ENCODE measurements around the gene LTBR. TPM values are rescaled to one million over a fixed set of nuclear protein-coding genes. Genes with fewer than 3 reads are reported as not detected.

LTBR gene
- total RNA-seq, 1 experiment from 2014 or later: 4.8 TPM

GRCh38 chr12:6435961-6436715 is 52.2 kb downstream of the LTBR start:
- no peak for TF ChIP-seq CTCF (conservative IDR thresholded peaks at IDR 0.05)
- Histone ChIP-seq H3K9ac (ENCODE audit: extremely low read depth, insufficient read length, low read length) (no peak overlapping the region), H3K79me2 (ENCODE audit: insufficient read depth, low read length) (no peaks in the 10 kb centered on the region), H3K56ac (ENCODE audit: insufficient read length, low read depth, low read length) (no peak overlapping the region), H3T11ph (ENCODE audit: low read length) (no peak overlapping the region), H2BK15ac (ENCODE audit: low read depth, low read length) (no peak overlapping the region), H3K27ac (ENCODE audit: insufficient read length, low read depth, low read length) (no peak overlapping the region), H4K5ac (ENCODE audit: insufficient read length, low read depth, low read length) (no peak overlapping the region), H3K79me1 (ENCODE audit: insufficient read depth, low read depth, low read length, poor library complexity, severe bottlenecking) (no peaks in the 10 kb centered on the region), H2AK5ac (ENCODE audit: insufficient read length, low read length) (no peak overlapping the region), H2BK5ac (ENCODE audit: insufficient read length, low read length) (no peak overlapping the region), H4K8ac (replicated peaks; ENCODE audit: insufficient read length, low read depth, low read length) (no peak overlapping the region), H2BK120ac (ENCODE audit: low read depth, low read length, poor library complexity, severe bottlenecking) (no peak overlapping the region), H2AFZ (ENCODE audit: low read length) (no peak overlapping the region), H4K20me1 (ENCODE audit: control insufficient read depth, insufficient read depth, insufficient read length) (no peaks in the 10 kb centered on the region), H3K27me3 (ENCODE audit: insufficient read depth, low read length) (no peaks in the 10 kb centered on the region; the same call in 1 of the 2 replicates), H3K14ac (ENCODE audit: insufficient read depth, low read length) (no peak overlapping the region), H2BK12ac (ENCODE audit: insufficient read length, low read depth, low read length) (no peak overlapping the region), H3K23me2 (ENCODE audit: insufficient read length, low read depth, low read length, poor library complexity, severe bottlenecking) (no peaks in the 10 kb centered on the region), H3K18ac (ENCODE audit: insufficient read length, low read depth, low read length) (no peak overlapping the region), H3K4ac (ENCODE audit: low read depth, low read length) (no peak overlapping the region), H3K9me3 (ENCODE audit: control insufficient read depth, low read depth, low read length) (no peaks in the 10 kb centered on the region), H3K4me1 (ENCODE audit: insufficient read depth, low read length) (no peaks in the 10 kb centered on the region), H2BK20ac (ENCODE audit: low read depth, low read length, poor library complexity, severe bottlenecking) (no peak overlapping the region), H3K23ac (ENCODE audit: insufficient read length, low read depth, low read length) (no peak overlapping the region), H4K91ac (ENCODE audit: insufficient read length, low read depth, low read length) (no peak overlapping the region), H3K4me2 (ENCODE audit: insufficient read depth, insufficient read length, low read length) (no peak overlapping the region)
- Mint-ChIP-seq H3K27me3 (ENCODE audit: low read depth) (no peaks in the 10 kb centered on the region; the same call in 1 of the 2 replicates), H3K9me3 (0 out of 5 replicates have a peak, but pooled peaks cover 0 to 2% of the 10 kb centered on the region in 2 experiments), H3K4me1 (peaks cover 13 to 23% of the 10 kb centered on the region in 2 experiments), H3K27ac (no peak overlapping the region), H3K4me3 (no peak overlapping the region), H3K36me3 (ENCODE audit: insufficient read depth in 1 of 3, low read depth in 3 of 3) (no peaks in the 10 kb centered on the region; a peak in 1 of 7 replicates)
- DNase-seq: no peak
- no CpG with 5 or more reads among the region's 13 CpGs for WGBS (ENCODE audit: extremely low coverage, insufficient read length, low lambda C conversion rate)

All from H9 (cell line).